GM23338 (cell line): ENCODE data around the gene CDH15.

Experiments used
- CREB1 ChIP-seq: fragments of 250-450 bp; sonication (Bioruptor Pico); IDR thresholded peaks from 2 replicates; pipeline ENCODE4 v1.5.0; 2020; ENCODE audit warnings: low read depth, mild to moderate bottlenecking, moderate library complexity
- EZH2 ChIP-seq: fragments of 200-600 bp; sonication (generic); IDR thresholded peaks from one replicate; pipeline ENCODE4 v1.8.0; 2017; ENCODE audit warnings: antibody characterized with exemption, mild to moderate bottlenecking, low read depth; ENCODE audit not compliant: unreplicated experiment
- JUNB ChIP-seq: IDR thresholded peaks from one replicate; pipeline ENCODE4 v1.6.1; 2016; ENCODE audit warnings: antibody characterized with exemption; ENCODE audit not compliant: unreplicated experiment
- POLR2AphosphoS5 ChIP-seq: IDR thresholded peaks from 2 replicates; pipeline ENCODE4 v1.6.1; 2016; ENCODE audit warnings: antibody characterized with exemption, low read depth
- TF ChIP-seq, protein P1 (sequence below), 2 experiments: fragments of 200-600 bp in 1 of 2; sonication (generic) in 1 of 2; conservative IDR thresholded peaks; 2 replicates each; pipeline versions ENCODE4 v1.5.1 to v1.6.1; 2016 to 2017; ENCODE audit warnings: antibody characterized with exemption in 2 of 2, low read depth in 2 of 2, mild to moderate bottlenecking in 2 of 2, moderate library complexity in 1 of 2

DNA sequence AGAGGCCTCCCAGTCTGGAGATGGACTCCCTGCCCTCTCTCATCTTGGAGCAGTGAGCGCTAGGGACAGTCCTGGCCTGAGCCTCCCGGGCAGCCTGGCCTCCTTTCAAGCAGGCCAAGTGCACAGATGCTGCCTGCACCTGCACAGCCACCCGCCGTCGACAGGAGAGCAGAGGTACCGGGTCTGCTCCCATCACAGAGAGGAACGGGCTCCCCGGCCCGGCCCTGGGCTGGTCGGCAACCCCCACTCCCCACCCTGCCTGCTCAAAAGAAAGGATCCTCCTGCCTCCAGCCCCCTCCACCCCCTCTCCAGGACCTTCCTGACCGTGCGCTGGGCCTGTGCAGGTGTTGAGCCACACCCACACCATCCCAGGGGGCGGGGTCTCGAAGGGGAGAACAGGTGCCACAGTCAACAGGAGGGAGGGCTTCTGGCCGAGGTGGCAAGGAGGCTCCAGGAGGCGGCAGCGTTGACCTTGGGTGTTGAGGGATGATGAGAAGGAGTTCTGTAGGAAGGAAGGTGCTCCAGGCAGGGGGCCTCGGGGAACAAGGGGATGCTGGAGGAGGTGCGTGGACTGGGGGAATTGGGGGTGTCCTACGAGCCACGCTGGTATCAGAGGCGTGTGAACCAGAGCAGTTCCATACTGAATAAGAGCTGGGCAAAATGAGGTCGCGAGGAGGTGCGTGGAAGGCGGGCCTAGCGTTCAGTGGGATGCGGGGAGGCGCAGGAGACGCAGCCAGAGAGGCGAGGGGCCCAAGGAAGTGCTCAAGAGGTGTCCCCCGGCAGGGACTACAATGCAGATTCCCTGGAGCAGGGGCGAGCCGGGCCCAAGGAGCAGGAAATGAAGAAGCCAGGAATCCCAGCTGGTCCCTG, 967 bp upstream of the CDH15 start:
- TF ChIP-seq CREB1 (CRISPR knock-in tag) (no peak), EZH2 (no peak), POLR2AphosphoS5 (no peak), JUNB (no peak)
- TF ChIP-seq, protein P1, sequence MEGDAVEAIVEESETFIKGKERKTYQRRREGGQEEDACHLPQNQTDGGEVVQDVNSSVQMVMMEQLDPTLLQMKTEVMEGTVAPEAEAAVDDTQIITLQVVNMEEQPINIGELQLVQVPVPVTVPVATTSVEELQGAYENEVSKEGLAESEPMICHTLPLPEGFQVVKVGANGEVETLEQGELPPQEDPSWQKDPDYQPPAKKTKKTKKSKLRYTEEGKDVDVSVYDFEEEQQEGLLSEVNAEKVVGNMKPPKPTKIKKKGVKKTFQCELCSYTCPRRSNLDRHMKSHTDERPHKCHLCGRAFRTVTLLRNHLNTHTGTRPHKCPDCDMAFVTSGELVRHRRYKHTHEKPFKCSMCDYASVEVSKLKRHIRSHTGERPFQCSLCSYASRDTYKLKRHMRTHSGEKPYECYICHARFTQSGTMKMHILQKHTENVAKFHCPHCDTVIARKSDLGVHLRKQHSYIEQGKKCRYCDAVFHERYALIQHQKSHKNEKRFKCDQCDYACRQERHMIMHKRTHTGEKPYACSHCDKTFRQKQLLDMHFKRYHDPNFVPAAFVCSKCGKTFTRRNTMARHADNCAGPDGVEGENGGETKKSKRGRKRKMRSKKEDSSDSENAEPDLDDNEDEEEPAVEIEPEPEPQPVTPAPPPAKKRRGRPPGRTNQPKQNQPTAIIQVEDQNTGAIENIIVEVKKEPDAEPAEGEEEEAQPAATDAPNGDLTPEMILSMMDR (conservative IDR thresholded peaks at IDR 0.05; ENCODE audit: low read depth in 2 of 2) = peak; percentile 14 to 56; a peak in 2 of 4 replicates
